ENCODE measurements around the gene CRAMP1.

The CRAMP1 gene

GRCh38 chr16:1602285-1602684, 9.9 kb upstream of the CRAMP1 start:
- DNase-seq = no peak

- no peak for DNase-seq
These were observed 5.4 kb upstream of the CRAMP1 start for GRCh38 chr16:1606774-1607173.

- DNase-seq = no peak
These were observed 4.2 kb upstream of the CRAMP1 start for GRCh38 chr16:1607971-1608370.

GRCh38 chr16:1610071-1610898, 1.9 kb upstream of the CRAMP1 start:
- peak; percentile 98 for DNase-seq

GRCh38 chr16:1610899-1611632, 1.1 kb upstream of the CRAMP1 start:
- DNase-seq = no peak

- DNase-seq = peak; percentile 4
These were observed 1.1 kb downstream of the CRAMP1 start for GRCh38 chr16:1613211-1613622.

GRCh38 chr16:1613728-1614455, 1.7 kb downstream of the CRAMP1 start:
- DNase-seq = peak; percentile 17

GRCh38 chr16:1614456-1615102, 2.4 kb downstream of the CRAMP1 start:
- peak; percentile 49 for DNase-seq

- DNase-seq = no peak
These were observed 3.6 kb downstream of the CRAMP1 start for GRCh38 chr16:1615761-1616160.

- DNase-seq = no peak
These were observed 7.8 kb downstream of the CRAMP1 start for GRCh38 chr16:1619976-1620375.

- DNase-seq = no peak
These were observed 8.2 kb downstream of the CRAMP1 start for GRCh38 chr16:1620391-1620790.

GRCh38 chr16:1621851-1622250, 9.7 kb downstream of the CRAMP1 start:
- no peak for DNase-seq

- no peak for DNase-seq
These were observed 14.2 kb downstream of the CRAMP1 start for GRCh38 chr16:1626327-1626726.

GRCh38 chr16:1626776-1627175, 14.6 kb downstream of the CRAMP1 start:
- DNase-seq = no peak

GRCh38 chr16:1630450-1631213, 18.5 kb downstream of the CRAMP1 start:
- DNase-seq = no peak

- DNase-seq = no peak
These were observed 19.1 kb downstream of the CRAMP1 start for GRCh38 chr16:1631230-1631629.

GRCh38 chr16:1631931-1632637, 19.9 kb downstream of the CRAMP1 start:
- no peak for DNase-seq

- DNase-seq = no peak
These were observed 20.4 kb downstream of the CRAMP1 start for GRCh38 chr16:1632638-1632970.

- no peak for DNase-seq
These were observed 21.1 kb downstream of the CRAMP1 start for GRCh38 chr16:1633310-1633709.

GRCh38 chr16:1634541-1634940, 22.4 kb downstream of the CRAMP1 start:
- DNase-seq = no peak

- no peak for DNase-seq
These were observed 22.9 kb downstream of the CRAMP1 start for GRCh38 chr16:1635070-1635469.

GRCh38 chr16:1637526-1637925, 25.4 kb downstream of the CRAMP1 start:
- DNase-seq = no peak

Measured in retina (tissue), 1 donor.